Uterus (tissue), 4 donors: ENCODE results near the gene PBX2. TPM values are rescaled to one million over a fixed set of nuclear protein-coding genes. Genes with fewer than 3 reads are reported as not detected.

Experiments
- DNase-seq, 2 donors: peaks; one replicate each; pipeline ENCODE4 v3.0.0-alpha.2; 2019 to 2020
- H3K27ac ChIP-seq, 2 donors: fragments of 200-600 bp; sonication (generic); 1 replicate in 1 of 2; 2 replicates in 1 of 2; pipeline ENCODE4 v1.5.1; 2016 to 2018
- H3K27me3 ChIP-seq, 2 donors: fragments of 200-600 bp; sonication (generic); one replicate each; pipeline ENCODE4 v1.5.1; 2018 to 2019; ENCODE audit warnings: control low read depth in 1 of 2
- H3K36me3 ChIP-seq, 2 donors: fragments of 200-600 bp; sonication (generic); one replicate each; pipeline ENCODE4 v1.5.1; 2019; ENCODE audit warnings: control low read depth in 1 of 2
- H3K4me1 ChIP-seq, 2 donors: fragments of 200-600 bp; sonication (generic); one replicate each; pipeline ENCODE4 v1.5.1; 2018 to 2019; ENCODE audit warnings: control low read depth in 1 of 2
- H3K4me3 ChIP-seq, 2 donors: fragments of 200-600 bp; sonication (generic); 1 replicate in 1 of 2; 2 replicates in 1 of 2; pipeline ENCODE4 v1.5.1; 2018 to 2019; ENCODE audit warnings: mild to moderate bottlenecking in 1 of 2
- H3K9me3 ChIP-seq, 2 donors: fragments of 200-600 bp; sonication (generic); one replicate each; pipeline ENCODE4 v1.5.1; 2019; ENCODE audit warnings: control low read depth in 1 of 2
- POLR2A ChIP-seq, 2 donors: fragments of 450-650 bp; IDR thresholded peaks; one replicate each; pipeline ENCODE4 v1.6.1; 2016; ENCODE audit warnings: antibody characterized with exemption in 2 of 2, mild to moderate bottlenecking in 1 of 2, moderate library complexity in 1 of 2
- intact Hi-C: fragments of 100-400 bp; cut with DNase I; formaldehyde crosslinking; loops from one replicate; pipeline ENCODE4 v1.15.1; 2023; ENCODE audit warnings: low total_unique reads
- total RNA-seq, 4 donors: library from RNA; depleted of rRNA in 3 of 4; stranded (reverse); fragments of >200 nt in 3 of 4; gene quantifications; one replicate each; pipeline versions ENCODE4 v1.1.0 to v1.2.4, GENCODE V29; 2014 to 2023
- TF ChIP-seq, protein P1 (sequence below), 4 experiments: fragments of 200-600 bp in 2 of 4; fragments of 450-650 bp in 2 of 4; sonication (generic) in 2 of 4; IDR thresholded peaks; one replicate each; pipeline ENCODE4 v1.5.1; 2016 to 2019; ENCODE audit warnings: antibody characterized with exemption in 4 of 4, mild to moderate bottlenecking in 2 of 4, moderate library complexity in 1 of 4
- donor health status: DM: yes; HTN: yes; CAD: no.

Gene PBX2
- total RNA-seq, 4 donors from 2014 or later: 35.1 to 150 (median 57.7) TPM

DNA sequence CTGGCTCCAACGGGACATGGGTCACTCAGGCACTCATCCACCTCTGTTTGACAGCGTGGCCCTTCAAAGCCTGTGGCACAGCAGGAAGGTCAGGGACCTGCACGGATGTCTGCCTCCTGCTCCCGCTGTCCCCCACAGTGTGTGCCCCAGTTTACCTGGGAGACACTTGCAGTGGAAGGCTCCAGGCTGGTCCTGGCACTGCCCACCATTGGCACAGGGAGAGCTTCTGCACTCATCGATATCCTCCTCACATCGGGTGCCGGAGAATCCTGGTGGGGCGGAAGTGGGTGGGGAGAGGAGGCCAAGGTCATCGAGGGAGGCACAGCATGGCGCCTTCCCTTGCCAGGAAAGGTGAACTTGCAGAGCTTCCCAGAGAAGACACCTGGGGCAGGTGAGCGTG lies 27.0 kb upstream of the PBX2 start:
- Histone ChIP-seq H3K9me3 (no peaks in the 10 kb centered on the region), H3K27ac (no peak overlapping the region), H3K27me3 (no peaks in the 10 kb centered on the region), H3K4me3 (no peak overlapping the region), H3K36me3 (no peaks in the 10 kb centered on the region), H3K4me1 (no peaks in the 10 kb centered on the region)
- DNase-seq: no peak
- intact Hi-C loops: no loop called here
- TF ChIP-seq, protein P1, sequence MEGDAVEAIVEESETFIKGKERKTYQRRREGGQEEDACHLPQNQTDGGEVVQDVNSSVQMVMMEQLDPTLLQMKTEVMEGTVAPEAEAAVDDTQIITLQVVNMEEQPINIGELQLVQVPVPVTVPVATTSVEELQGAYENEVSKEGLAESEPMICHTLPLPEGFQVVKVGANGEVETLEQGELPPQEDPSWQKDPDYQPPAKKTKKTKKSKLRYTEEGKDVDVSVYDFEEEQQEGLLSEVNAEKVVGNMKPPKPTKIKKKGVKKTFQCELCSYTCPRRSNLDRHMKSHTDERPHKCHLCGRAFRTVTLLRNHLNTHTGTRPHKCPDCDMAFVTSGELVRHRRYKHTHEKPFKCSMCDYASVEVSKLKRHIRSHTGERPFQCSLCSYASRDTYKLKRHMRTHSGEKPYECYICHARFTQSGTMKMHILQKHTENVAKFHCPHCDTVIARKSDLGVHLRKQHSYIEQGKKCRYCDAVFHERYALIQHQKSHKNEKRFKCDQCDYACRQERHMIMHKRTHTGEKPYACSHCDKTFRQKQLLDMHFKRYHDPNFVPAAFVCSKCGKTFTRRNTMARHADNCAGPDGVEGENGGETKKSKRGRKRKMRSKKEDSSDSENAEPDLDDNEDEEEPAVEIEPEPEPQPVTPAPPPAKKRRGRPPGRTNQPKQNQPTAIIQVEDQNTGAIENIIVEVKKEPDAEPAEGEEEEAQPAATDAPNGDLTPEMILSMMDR (IDR thresholded peaks at IDR 0.05): no peak
- TF ChIP-seq POLR2A (IDR thresholded peaks at IDR 0.05): no peak

DNA sequence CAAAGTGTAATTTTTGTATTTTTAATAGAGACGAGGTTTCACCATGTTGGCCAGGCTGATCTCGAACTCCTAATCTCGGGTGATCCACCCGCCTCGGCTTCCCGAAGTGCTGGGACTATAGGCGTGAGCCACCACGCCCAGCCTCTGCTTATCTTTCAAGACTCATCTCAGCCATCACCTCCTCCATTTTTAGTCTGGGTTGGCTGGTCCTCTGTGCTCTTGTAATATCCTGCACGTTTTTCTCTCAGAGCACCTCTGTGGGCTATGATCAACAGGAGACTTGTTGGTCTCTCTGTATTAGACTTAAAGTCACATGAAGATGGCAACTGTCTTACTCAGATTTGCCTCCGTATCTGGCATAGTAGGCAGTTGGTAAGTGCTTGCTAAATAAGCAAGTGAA lies 26.3 kb upstream of the PBX2 start:
- DNase-seq: no peak
- intact Hi-C loops: no loop called here

DNA sequence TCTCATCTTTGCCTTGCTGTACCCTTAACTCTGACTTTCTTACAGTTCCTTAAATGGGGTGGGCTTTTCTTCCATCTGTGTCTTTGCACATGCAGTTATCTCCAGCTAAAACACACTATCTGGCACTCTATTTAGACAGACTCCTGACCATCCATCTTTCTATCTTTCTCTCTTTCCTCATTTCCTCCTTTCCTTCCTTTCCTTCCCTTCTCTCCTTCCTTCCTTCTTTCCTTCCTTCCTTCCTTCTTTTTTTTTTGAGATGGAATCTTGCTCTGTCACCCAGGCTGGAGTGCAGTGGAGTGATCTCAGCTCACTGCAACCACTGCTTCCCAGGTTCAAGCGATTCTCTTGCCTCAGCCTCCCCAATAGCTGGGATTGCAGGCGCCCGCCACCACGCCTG lies 25.6 kb upstream of the PBX2 start:
- Histone ChIP-seq H3K4me3 (no peak overlapping the region), H3K27ac (no peak overlapping the region), H3K9me3 (no peaks in the 10 kb centered on the region), H3K36me3 (no peaks in the 10 kb centered on the region), H3K4me1 (no peaks in the 10 kb centered on the region), H3K27me3 (no peaks in the 10 kb centered on the region)
- TF ChIP-seq, protein P1 (IDR thresholded peaks at IDR 0.05): no peak
- TF ChIP-seq POLR2A (IDR thresholded peaks at IDR 0.05): no peak
- no peak for DNase-seq
- intact Hi-C loops: no loop called here

More for the DNA sequence above, 26.3 kb upstream of the PBX2 start:
- H3K4me1 ChIP-seq: no peaks in the 10 kb centered on the region
- no peaks in the 10 kb centered on the region for H3K36me3 ChIP-seq
- H3K27ac ChIP-seq: no peak overlapping the region
- no peaks in the 10 kb centered on the region for H3K9me3 ChIP-seq
- TF ChIP-seq POLR2A (IDR thresholded peaks at IDR 0.05): no peak
- TF ChIP-seq, protein P1 (IDR thresholded peaks at IDR 0.05): no peak
- no peaks in the 10 kb centered on the region for H3K27me3 ChIP-seq
- H3K4me3 ChIP-seq: no peak overlapping the region

GRCh38 chr6:32214126-32214525 lies 24.1 kb upstream of the PBX2 start:
- no peaks in the 10 kb centered on the region for H3K4me1 ChIP-seq
- TF ChIP-seq, protein P1 (IDR thresholded peaks at IDR 0.05): no peak
- TF ChIP-seq POLR2A (IDR thresholded peaks at IDR 0.05): no peak
- H3K27me3 ChIP-seq: no peaks in the 10 kb centered on the region
- no peaks in the 10 kb centered on the region for H3K36me3 ChIP-seq
- no peak for DNase-seq
- H3K4me3 ChIP-seq: no peak overlapping the region
- intact Hi-C loops: no loop called here
- H3K9me3 ChIP-seq: no peaks in the 10 kb centered on the region
- H3K27ac ChIP-seq: no peak overlapping the region

DNA sequence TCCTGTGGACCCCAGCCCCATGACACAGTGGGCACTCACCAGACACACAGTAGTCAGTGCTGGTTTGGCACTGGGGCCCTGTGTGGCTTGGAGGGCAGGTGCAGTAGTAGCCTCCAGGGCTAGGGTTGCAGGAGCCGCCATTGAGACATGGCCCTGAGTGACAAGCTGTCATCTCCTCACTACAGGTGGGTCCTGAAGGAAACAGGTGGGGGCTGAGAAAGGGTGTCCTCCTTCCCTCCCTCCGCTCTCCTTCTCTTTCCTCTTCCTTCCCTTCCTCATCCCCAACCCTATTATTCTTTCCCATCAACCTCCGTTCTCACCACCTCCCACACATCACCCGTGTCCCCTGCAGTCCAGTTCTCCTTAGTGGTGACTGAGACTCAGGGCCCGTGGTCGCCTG lies 23.6 kb upstream of the PBX2 start:
- intact Hi-C loops: no loop called here

More for the DNA sequence above, 23.6 kb upstream of the PBX2 start:
- no peaks in the 10 kb centered on the region for H3K9me3 ChIP-seq
- TF ChIP-seq POLR2A (IDR thresholded peaks at IDR 0.05): no peak
- DNase-seq: no peak
- no peaks in the 10 kb centered on the region for H3K4me1 ChIP-seq
- H3K27me3 ChIP-seq: no peaks in the 10 kb centered on the region
- H3K4me3 ChIP-seq: no peak overlapping the region
- H3K36me3 ChIP-seq: no peaks in the 10 kb centered on the region
- no peak overlapping the region for H3K27ac ChIP-seq
